Left hindlimb (tissue), 1 donor: Measurements from ENCODE around the gene DPEP2.
"Not testable (repeated sequence)": the region's sequence is repeated elsewhere in the genome, so short reads cannot be mapped to it uniquely, and the experiment has no call there.

Experiments
- DNase-seq: peaks from one replicate; pipeline ENCODE4 v3.0.0-alpha.2; 2018

DPEP2 gene

GRCh38 chr16:67972285-67972684 lies 27.0 kb downstream of the DPEP2 start:
- not testable (repeated sequence) for DNase-seq

GRCh38 chr16:67971111-67971510 lies 28.2 kb downstream of the DPEP2 start:
- DNase-seq: no peak

GRCh38 chr16:67969254-67970039 lies 29.8 kb downstream of the DPEP2 start:
- DNase-seq: no peak

GRCh38 chr16:67968400-67969253 lies 30.7 kb downstream of the DPEP2 start, which contains the start of gene SLC12A4:
Gene SLC12A4 (minus strand): TSS chr16:67968637. CDS start chr16:67968553, 84 bp downstream.
- peak; percentile 95 for DNase-seq

- DNase-seq: peak; percentile 71
These were observed 31.3 kb downstream of the DPEP2 start for GRCh38 chr16:67967958-67968399.

GRCh38 chr16:67967183-67967957 lies 31.9 kb downstream of the DPEP2 start:
- no peak for DNase-seq

GRCh38 chr16:67966549-67967182 lies 32.6 kb downstream of the DPEP2 start:
- DNase-seq: no peak

- no peak for DNase-seq
These were observed 33.4 kb downstream of the DPEP2 start for GRCh38 chr16:67965668-67966548.

- DNase-seq: no peak
These were observed 34.7 kb downstream of the DPEP2 start for GRCh38 chr16:67964477-67965131.

GRCh38 chr16:67963662-67964321 lies 35.5 kb downstream of the DPEP2 start:
- no peak for DNase-seq

GRCh38 chr16:67963292-67963661 lies 36.0 kb downstream of the DPEP2 start:
- DNase-seq: no peak

GRCh38 chr16:67962135-67962534 lies 37.1 kb downstream of the DPEP2 start:
- DNase-seq: no peak

- no peak for DNase-seq
These were observed 37.7 kb downstream of the DPEP2 start for GRCh38 chr16:67961551-67961957.

GRCh38 chr16:67959536-67960329 lies 39.6 kb downstream of the DPEP2 start:
- DNase-seq: no peak

- no peak for DNase-seq
These were observed 41.7 kb downstream of the DPEP2 start for GRCh38 chr16:67957622-67958021.

- DNase-seq: no peak
These were observed 44.7 kb downstream of the DPEP2 start for GRCh38 chr16:67954421-67955196.

GRCh38 chr16:67953641-67954375 lies 45.5 kb downstream of the DPEP2 start:
- DNase-seq: no peak

GRCh38 chr16:67951485-67951884 lies 47.8 kb downstream of the DPEP2 start:
- no peak for DNase-seq
